ENCODE results near the gene GPATCH2. TPM values are rescaled to one million over a fixed set of nuclear protein-coding genes. Genes with fewer than 3 reads are reported as not detected.

The GPATCH2 gene
- total and polyA plus RNA-seq, 10 of the 15 experiments (the other 5 are each of a cell fraction or from before 2014, with no cell fraction given): 3.2 to 12.2 (median 5.4) TPM

GRCh38 chr1:217484871-217485270 lies 146.0 kb downstream of the GPATCH2 start (continued):
- TF ChIP-seq ZNF592 (IDR thresholded peaks at IDR 0.05) (no peak), ZBED1 (IDR thresholded peaks at IDR 0.05; ENCODE audit: borderline replicate concordance) (no peak), SRF (IDR thresholded peaks at IDR 0.05; ENCODE audit: low read depth in 2 of 2, low read length in 2 of 2) (no peak), FOXK2 (IDR thresholded peaks at IDR 0.05) (no peak), ZBTB4 (CRISPR knock-in tag; IDR thresholded peaks at IDR 0.05) (no peak), GATAD2B (conservative IDR thresholded peaks at IDR 0.05; ENCODE audit: low read depth) (no peak), MTA3 (IDR thresholded peaks at IDR 0.05; ENCODE audit: borderline replicate concordance, low read length) (no peak), ZNF24 (IDR thresholded peaks at IDR 0.05) (no peak), SPI1 (IDR thresholded peaks at IDR 0.05; ENCODE audit: borderline replicate concordance, insufficient read depth, low read depth, low read length) (no peak)

Measured in GM12878 (cell line).